Nephron progenitor cell (in vitro differentiated cells): ENCODE results near the gene HERC3.
A peak's percentile ranks its signal among the peaks of the same experiment; 100 is the strongest.

Source experiments
- DNase-seq: peaks from one replicate; pipeline ENCODE4 v3.0.0; 2021
- H3K27ac Mint-ChIP-seq: 2 replicates; pipeline ENCODE4 v1.8.0; 2021; ENCODE audit warnings: mild to moderate bottlenecking, moderate library complexity, mixed read lengths
- H3K27me3 Mint-ChIP-seq: 2 replicates; pipeline ENCODE4 v1.8.0; 2021; ENCODE audit warnings: mild to moderate bottlenecking, low read depth, mixed read lengths; ENCODE audit not compliant: poor library complexity
- H3K36me3 Mint-ChIP-seq: 2 replicates; pipeline ENCODE4 v1.8.0; 2021; ENCODE audit warnings: low read depth, mixed read lengths
- H3K4me1 Mint-ChIP-seq: 2 replicates; pipeline ENCODE4 v1.8.0; 2021; ENCODE audit warnings: mixed read lengths
- H3K4me3 Mint-ChIP-seq: 2 replicates; pipeline ENCODE4 v1.8.0; 2021; ENCODE audit warnings: mild to moderate bottlenecking, moderate library complexity, mixed read lengths
- H3K9me3 Mint-ChIP-seq: 2 replicates; pipeline ENCODE4 v1.8.0; 2021; ENCODE audit warnings: mild to moderate bottlenecking, moderate library complexity, mixed read lengths
- CTCF ChIP-seq: fragments of 200-600 bp; sonication (generic); IDR thresholded peaks from 2 replicates; pipeline ENCODE4 v1.5.0; 2021; ENCODE audit warnings: antibody characterized with exemption

Gene HERC3

GRCh38 chr4:88591787-88592599 is at the start of gene HERC3:
TSS of gene HERC3 (plus strand) at chr4:88592480. CDS start at chr4:88605824, 13,344 bp downstream.
- H3K27ac Mint-ChIP-seq = peak within 1 kb of the TSS; percentile 84
- peak; percentile 93 for DNase-seq

GRCh38 chr4:88549815-88550214 is 42.5 kb upstream of the HERC3 start:
- no peak overlapping the region for H3K27ac Mint-ChIP-seq
- H3K36me3 Mint-ChIP-seq = no peaks in the 10 kb centered on the region
- H3K27me3 Mint-ChIP-seq = no peaks in the 10 kb centered on the region
- peaks cover 9% of the 10 kb centered on the region for H3K9me3 Mint-ChIP-seq
- no peaks in the 10 kb centered on the region for H3K4me1 Mint-ChIP-seq
- DNase-seq = no peak
- no peak overlapping the region for H3K4me3 Mint-ChIP-seq
- TF ChIP-seq CTCF = no peak

More at GRCh38 chr4:88591787-88592599, at the start of gene HERC3:
- H3K4me1 Mint-ChIP-seq = peaks cover 18% of the 10 kb centered on the region
- H3K36me3 Mint-ChIP-seq = no peaks in the 10 kb centered on the region
- no peaks in the 10 kb centered on the region for H3K9me3 Mint-ChIP-seq
- peaks cover 54% of the 10 kb centered on the region for H3K27me3 Mint-ChIP-seq
- no peak for TF ChIP-seq CTCF
- peak within 1 kb of the TSS; percentile 89 for H3K4me3 Mint-ChIP-seq

GRCh38 chr4:88567591-88567990 is 24.7 kb upstream of the HERC3 start:
- H3K4me3 Mint-ChIP-seq = no peak overlapping the region

GRCh38 chr4:88570001-88570400 is 22.3 kb upstream of the HERC3 start:
- Mint-ChIP-seq H3K27me3 (peaks cover 5% of the 10 kb centered on the region), H3K27ac (no peak overlapping the region), H3K36me3 (no peaks in the 10 kb centered on the region), H3K4me3 (no peak overlapping the region), H3K9me3 (no peaks in the 10 kb centered on the region), H3K4me1 (peaks cover 22% of the 10 kb centered on the region)
- no peak for DNase-seq
- no peak for TF ChIP-seq CTCF

More at GRCh38 chr4:88567591-88567990, 24.7 kb upstream of the HERC3 start:
- Mint-ChIP-seq H3K36me3 (no peaks in the 10 kb centered on the region), H3K9me3 (no peaks in the 10 kb centered on the region), H3K27ac (no peak overlapping the region), H3K27me3 (peaks cover 5% of the 10 kb centered on the region), H3K4me1 (peaks cover 9% of the 10 kb centered on the region)
- no peak for DNase-seq
- TF ChIP-seq CTCF = no peak

DNA sequence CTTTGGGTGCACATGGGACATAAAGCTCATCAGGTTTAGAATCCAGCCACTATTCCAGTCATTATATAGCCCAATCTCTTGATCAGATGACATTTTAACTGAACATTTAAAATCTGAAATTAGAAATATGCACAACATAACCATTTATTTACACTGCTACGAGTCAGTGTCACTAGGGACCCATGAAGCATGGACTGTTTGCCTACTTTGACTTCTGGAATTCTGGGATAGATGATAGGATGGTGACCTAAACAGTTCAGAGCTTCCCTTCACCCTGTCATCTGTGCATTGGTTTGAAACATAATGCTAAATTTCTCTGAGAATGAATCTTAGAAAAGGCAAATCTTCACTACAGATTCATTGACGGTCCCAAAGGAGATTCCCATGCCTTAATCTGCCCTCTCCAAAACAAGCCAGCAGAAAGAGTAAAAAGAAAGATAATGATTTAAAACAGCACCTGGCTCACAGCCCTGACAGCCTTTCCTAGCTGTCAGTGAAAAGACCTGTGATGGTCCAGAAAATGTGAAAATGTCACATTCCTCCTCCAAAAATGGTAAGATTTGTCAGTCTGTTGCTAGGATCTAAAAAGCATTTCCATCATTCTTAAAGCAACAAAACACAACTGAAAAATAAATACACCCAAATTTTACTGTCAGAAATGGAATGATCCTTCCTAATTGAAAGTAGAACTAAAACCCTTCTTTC is 18.9 kb upstream of the HERC3 start:
- TF ChIP-seq CTCF = no peak
- Mint-ChIP-seq H3K4me3 (no peak overlapping the region), H3K4me1 (peaks cover 22% of the 10 kb centered on the region), H3K27me3 (no peaks in the 10 kb centered on the region), H3K27ac (no peak overlapping the region), H3K36me3 (no peaks in the 10 kb centered on the region), H3K9me3 (no peaks in the 10 kb centered on the region)
- DNase-seq = no peak
